Activated T-helper 2 cell treated with anti-CD3 and anti-CD28 coated beads, Interferon-gamma antibody, Interleukin-2, Interleukin-4, amounts not matched to agents 10 μg/mL and 5 μg/mL and 100 μg/mL, durations not matched to agents 14 hours and 24 hours and 36 hours (primary cell): Measurements from ENCODE around the gene STX11. TPM values are rescaled to one million over a fixed set of nuclear protein-coding genes. Genes with fewer than 3 reads are reported as not detected.
"Not testable (repeated sequence)": the region's sequence is repeated elsewhere in the genome, so short reads cannot be mapped to it uniquely, and the experiment has no call there.

Experiments
- DNase-seq: peaks from one replicate; pipeline ENCODE4 v3.0.0; 2021; ENCODE audit warnings: low spot score
- H3K27ac Mint-ChIP-seq: one replicate; pipeline ENCODE4 v1.8.0; 2021; ENCODE audit warnings: mixed read lengths
- H3K27me3 Mint-ChIP-seq: one replicate; pipeline ENCODE4 v1.8.0; 2021; ENCODE audit warnings: low read depth, mixed read lengths
- H3K36me3 Mint-ChIP-seq: one replicate; pipeline ENCODE4 v1.8.0; 2021; ENCODE audit warnings: low read depth, mixed read lengths
- H3K4me1 Mint-ChIP-seq: one replicate; pipeline ENCODE4 v1.8.0; 2021; ENCODE audit warnings: low read depth, mixed read lengths
- H3K4me3 Mint-ChIP-seq: one replicate; pipeline ENCODE4 v1.8.0; 2021; ENCODE audit warnings: low read depth, mild to moderate bottlenecking, moderate library complexity, mixed read lengths
- H3K9me3 Mint-ChIP-seq: one replicate; pipeline ENCODE4 v1.8.0; 2021; ENCODE audit warnings: mixed read lengths
- intact Hi-C: fragments of 100-400 bp; cut with micrococcal nuclease; formaldehyde crosslinking; loops from one replicate; pipeline ENCODE4 v1.15.1; 2023
- total RNA-seq: library from RNA; stranded (reverse); gene quantifications from 2 replicates; pipeline ENCODE4 v1.2.3, GENCODE V29; 2022

The STX11 gene
- total RNA-seq, 1 donor from 2014 or later = 19.7 TPM

DNA sequence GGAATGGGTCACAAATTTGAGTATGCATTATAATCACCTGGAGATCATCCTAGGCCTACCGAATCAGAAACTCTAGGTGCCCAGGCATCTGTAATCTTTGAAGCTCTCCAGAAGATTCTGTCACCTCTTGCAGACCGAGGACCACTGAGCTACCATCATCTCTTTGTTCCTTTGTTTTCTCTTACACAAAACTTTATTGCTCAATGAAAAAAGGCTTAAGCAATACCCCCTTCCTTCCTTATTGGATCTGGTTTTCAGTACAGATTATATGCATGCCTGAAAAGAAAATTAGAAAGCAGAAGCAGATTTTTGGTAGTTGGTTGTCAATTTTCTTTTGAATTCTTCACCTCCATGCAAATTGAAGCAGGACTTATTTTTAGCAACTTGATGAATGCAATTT lies 31.3 kb downstream of the STX11 start:
- Mint-ChIP-seq H3K9me3 (no peaks in the 10 kb centered on the region), H3K27me3 (no peaks in the 10 kb centered on the region), H3K36me3 (peaks cover 82% of the 10 kb centered on the region), H3K4me3 (no peak overlapping the region), H3K27ac (no peak overlapping the region), H3K4me1 (peaks cover 61% of the 10 kb centered on the region)
- intact Hi-C loops = no loop called here
- no peak for DNase-seq

DNA sequence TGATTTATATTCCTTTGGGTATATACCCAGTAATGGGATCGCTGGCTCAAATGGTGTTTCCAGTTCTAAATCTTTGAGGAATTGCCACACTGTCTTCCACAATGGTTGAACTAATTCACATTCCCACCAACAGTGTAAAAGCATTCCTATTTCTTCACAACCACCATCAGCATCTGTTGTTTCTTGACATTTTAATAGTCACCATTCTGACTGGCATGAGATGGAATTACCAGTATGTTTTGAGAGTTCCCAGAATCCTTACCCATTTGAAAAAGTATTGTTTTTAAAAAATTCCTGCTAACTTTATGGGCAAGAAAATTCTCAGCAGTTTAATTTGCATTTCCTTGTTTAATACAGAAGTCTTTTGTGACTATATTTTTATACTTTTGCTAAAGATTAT lies 33.9 kb downstream of the STX11 start:
- H3K9me3 Mint-ChIP-seq, DNase-seq, H3K27me3 Mint-ChIP-seq, H3K4me3 Mint-ChIP-seq, intact Hi-C loops, H3K27ac Mint-ChIP-seq: not testable (repeated sequence)
- Mint-ChIP-seq H3K36me3 (peaks cover 83% of the 10 kb centered on the region), H3K4me1 (peaks cover 41% of the 10 kb centered on the region)

DNA sequence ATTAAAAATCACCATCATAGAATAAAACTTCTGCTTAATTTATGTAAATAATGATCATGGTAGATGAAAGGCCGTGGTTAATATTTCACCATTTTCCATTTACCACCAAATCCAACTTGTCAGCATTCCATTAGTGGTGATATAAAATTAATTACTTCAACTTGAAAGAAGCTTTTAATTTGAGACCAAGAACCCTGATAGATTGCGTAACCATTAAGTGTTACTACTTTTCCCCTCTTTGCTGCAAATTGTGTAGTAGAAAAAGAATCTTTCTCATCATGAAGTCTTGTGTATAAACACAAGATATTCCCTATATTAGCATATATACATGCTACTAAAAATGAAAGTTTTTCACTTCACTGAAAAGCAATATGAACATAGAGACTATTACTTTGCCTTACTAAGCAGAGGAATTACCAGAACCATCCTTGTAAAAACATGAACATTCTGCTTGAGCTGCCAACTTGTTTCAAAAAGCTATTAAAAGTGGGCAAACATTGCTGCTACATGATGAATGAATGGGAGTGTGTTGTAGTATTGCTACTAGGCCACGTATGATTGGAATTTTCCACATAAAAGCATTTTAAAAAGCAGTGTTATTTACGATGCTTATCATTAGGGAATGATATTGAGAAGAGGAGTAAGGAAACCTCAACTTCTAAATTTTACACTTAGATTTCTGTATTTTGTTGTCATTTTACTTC lies 35.0 kb downstream of the STX11 start:
- peaks cover 31% of the 10 kb centered on the region for H3K4me1 Mint-ChIP-seq
- intact Hi-C loops = no loop called here
- no peaks in the 10 kb centered on the region for H3K9me3 Mint-ChIP-seq
- H3K36me3 Mint-ChIP-seq = peaks cover 86% of the 10 kb centered on the region
- no peak for DNase-seq
- H3K4me3 Mint-ChIP-seq = no peak overlapping the region
- H3K27ac Mint-ChIP-seq = no peak overlapping the region
- H3K27me3 Mint-ChIP-seq = no peaks in the 10 kb centered on the region

DNA sequence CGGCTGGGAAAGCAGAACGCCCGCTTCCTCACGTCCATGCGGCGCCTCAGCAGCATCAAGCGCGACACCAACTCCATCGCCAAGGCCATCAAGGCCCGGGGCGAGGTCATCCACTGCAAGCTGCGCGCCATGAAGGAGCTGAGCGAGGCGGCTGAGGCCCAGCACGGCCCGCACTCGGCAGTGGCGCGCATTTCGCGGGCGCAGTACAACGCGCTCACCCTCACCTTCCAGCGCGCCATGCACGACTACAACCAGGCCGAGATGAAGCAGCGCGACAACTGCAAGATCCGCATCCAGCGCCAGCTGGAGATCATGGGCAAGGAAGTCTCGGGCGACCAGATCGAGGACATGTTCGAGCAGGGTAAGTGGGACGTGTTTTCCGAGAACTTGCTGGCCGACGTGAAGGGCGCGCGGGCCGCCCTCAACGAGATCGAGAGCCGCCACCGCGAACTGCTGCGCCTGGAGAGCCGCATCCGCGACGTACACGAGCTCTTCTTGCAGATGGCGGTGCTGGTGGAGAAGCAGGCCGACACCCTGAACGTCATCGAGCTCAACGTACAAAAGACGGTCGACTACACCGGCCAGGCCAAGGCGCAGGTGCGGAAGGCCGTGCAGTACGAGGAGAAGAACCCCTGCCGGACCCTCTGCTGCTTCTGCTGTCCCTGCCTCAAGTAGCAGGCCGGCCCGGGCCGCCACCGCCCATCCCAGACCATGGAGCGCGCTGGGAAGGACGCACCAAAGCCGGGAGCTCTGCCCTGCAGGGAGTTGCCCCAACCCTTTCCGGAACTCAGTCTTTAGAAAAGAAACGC lies 36.7 kb downstream of the STX11 start:
- intact Hi-C loops = no loop called here
- DNase-seq = no peak
- no peaks in the 10 kb centered on the region for H3K9me3 Mint-ChIP-seq
- peaks cover 23% of the 10 kb centered on the region for H3K4me1 Mint-ChIP-seq
- no peaks in the 10 kb centered on the region for H3K27me3 Mint-ChIP-seq
- peaks cover 73% of the 10 kb centered on the region for H3K36me3 Mint-ChIP-seq
- no peak overlapping the region for H3K27ac Mint-ChIP-seq
- no peak overlapping the region for H3K4me3 Mint-ChIP-seq

DNA sequence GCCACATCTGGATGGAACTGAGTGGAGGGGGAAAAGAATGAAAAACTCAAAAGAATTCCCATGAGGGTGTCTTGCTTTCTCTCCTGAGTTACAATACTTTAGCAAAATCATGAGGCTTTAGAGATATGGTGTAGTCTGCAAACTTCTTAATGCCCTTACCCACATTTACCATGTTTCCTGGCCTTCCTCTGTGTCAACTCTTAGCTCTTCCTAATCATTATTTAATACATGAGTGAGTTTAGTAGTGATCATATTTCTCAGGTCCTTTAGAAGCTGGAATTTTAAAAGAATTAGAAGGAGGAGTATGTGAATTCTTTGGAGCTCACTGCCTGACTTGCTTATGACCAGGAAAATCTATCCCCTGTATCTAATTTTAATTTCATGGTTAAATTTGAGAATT lies 39.0 kb downstream of the STX11 start:
- intact Hi-C loops = no loop called here
- Mint-ChIP-seq H3K27ac (no peak overlapping the region), H3K27me3 (no peaks in the 10 kb centered on the region), H3K36me3 (peaks cover 52% of the 10 kb centered on the region), H3K4me3 (no peak overlapping the region), H3K4me1 (peaks cover 2% of the 10 kb centered on the region), H3K9me3 (peaks cover 7% of the 10 kb centered on the region)
- no peak for DNase-seq

DNA sequence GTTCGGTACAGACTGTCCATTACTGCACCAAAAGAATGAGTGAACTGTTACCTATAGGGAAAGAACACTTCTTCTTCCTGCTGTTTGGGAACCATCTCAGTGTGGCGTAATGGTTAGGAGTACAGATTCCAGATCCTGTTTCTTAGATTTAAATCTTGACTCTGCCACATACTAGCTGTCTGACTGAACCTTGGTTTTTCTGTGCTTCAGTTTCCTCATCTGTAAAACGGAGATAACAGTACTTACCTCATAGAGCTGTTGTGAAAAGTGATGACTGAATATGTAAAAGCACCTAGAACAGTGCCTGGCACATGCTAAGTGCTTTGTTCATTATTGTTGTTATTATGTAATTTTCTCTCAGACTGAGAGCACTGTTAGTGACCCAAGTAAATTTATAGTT lies 39.8 kb downstream of the STX11 start:
- H3K27me3 Mint-ChIP-seq = no peaks in the 10 kb centered on the region
- H3K27ac Mint-ChIP-seq = no peak overlapping the region
- no peak for DNase-seq
- H3K9me3 Mint-ChIP-seq = peaks cover 7% of the 10 kb centered on the region
- no peak overlapping the region for H3K4me3 Mint-ChIP-seq
- H3K36me3 Mint-ChIP-seq = peaks cover 46% of the 10 kb centered on the region
- intact Hi-C loops = no loop called here
- H3K4me1 Mint-ChIP-seq = peaks cover 2% of the 10 kb centered on the region

DNA sequence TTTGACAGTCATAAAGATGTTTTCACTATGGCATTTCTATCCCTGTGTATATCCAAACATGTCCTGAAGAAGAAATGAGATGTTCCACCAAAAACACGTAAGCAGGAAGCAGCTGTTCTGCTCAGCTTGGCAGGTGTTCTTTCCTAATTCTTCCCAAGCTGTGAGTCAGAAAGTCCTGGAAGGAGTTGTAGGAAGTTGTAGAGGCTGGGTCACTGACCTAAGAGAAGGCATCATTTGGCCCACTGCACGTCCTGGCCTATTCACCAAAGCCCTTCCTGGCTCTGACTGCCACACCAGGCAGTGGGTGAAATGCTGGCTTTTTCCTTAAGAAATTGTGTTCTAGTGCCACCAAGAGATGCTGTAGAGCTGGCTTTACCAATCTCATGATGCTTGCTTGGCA lies 40.3 kb downstream of the STX11 start:
- Mint-ChIP-seq H3K27ac (no peak overlapping the region), H3K4me3 (no peak overlapping the region), H3K4me1 (no peaks in the 10 kb centered on the region), H3K36me3 (peaks cover 41% of the 10 kb centered on the region), H3K27me3 (no peaks in the 10 kb centered on the region), H3K9me3 (peaks cover 7% of the 10 kb centered on the region)
- DNase-seq = no peak
- intact Hi-C loops = no loop called here

DNA sequence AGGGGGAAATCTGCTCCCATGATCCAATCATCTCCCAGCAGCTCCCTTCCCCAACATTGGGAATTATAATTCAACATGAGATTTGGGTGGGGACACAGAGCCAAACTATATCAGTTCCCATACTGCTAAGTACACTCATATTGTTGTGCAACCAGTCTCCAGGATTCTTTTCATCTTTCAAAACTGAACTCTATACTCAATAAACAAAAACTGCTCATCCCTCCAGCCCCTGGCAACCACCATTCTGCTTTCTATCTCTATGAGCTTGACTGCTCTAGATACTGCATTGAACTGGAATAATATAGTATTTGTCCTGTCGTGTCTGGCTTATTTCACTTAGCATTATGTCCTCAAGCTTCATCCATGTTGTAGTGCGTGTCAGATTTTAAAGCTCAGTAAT lies 42.9 kb downstream of the STX11 start:
- no peak overlapping the region for H3K4me3 Mint-ChIP-seq
- peaks cover 10% of the 10 kb centered on the region for H3K9me3 Mint-ChIP-seq
- peaks cover 18% of the 10 kb centered on the region for H3K36me3 Mint-ChIP-seq
- H3K27ac Mint-ChIP-seq = no peak overlapping the region
- intact Hi-C loops = no loop called here
- DNase-seq = no peak
- H3K4me1 Mint-ChIP-seq = no peaks in the 10 kb centered on the region
- H3K27me3 Mint-ChIP-seq = no peaks in the 10 kb centered on the region

DNA sequence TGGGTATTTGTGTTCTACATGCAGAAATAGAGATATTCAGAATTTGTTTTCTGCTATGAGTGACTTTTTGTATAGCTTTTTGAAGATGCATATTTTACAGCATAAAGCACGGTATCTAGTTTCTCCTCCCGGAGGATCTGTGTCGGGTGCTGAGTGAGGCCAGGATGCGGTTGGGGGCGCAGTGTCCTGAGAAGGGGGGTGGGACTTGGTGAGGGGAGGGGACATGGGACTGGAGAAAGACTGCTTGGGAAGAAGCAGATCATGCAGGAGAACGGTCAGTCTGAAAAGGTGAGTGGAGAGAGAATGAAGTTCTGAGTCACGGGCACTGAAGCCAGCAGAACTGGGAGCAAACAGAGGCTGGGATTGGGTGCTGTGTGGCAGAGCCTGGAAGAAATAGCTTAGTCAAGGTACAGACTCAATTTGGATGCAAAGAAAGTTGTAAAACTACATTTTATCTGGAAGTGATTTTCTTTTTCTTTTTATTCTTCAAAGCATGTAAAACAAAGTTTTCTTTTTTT lies 44.0 kb downstream of the STX11 start:
- no peak overlapping the region for H3K4me3 Mint-ChIP-seq
- DNase-seq = no peak
- intact Hi-C loops = no loop called here
- peaks cover 2% of the 10 kb centered on the region for H3K4me1 Mint-ChIP-seq
- no peaks in the 10 kb centered on the region for H3K27me3 Mint-ChIP-seq
- H3K27ac Mint-ChIP-seq = no peak overlapping the region
- peaks cover 18% of the 10 kb centered on the region for H3K9me3 Mint-ChIP-seq
- H3K36me3 Mint-ChIP-seq = peaks cover 14% of the 10 kb centered on the region

DNA sequence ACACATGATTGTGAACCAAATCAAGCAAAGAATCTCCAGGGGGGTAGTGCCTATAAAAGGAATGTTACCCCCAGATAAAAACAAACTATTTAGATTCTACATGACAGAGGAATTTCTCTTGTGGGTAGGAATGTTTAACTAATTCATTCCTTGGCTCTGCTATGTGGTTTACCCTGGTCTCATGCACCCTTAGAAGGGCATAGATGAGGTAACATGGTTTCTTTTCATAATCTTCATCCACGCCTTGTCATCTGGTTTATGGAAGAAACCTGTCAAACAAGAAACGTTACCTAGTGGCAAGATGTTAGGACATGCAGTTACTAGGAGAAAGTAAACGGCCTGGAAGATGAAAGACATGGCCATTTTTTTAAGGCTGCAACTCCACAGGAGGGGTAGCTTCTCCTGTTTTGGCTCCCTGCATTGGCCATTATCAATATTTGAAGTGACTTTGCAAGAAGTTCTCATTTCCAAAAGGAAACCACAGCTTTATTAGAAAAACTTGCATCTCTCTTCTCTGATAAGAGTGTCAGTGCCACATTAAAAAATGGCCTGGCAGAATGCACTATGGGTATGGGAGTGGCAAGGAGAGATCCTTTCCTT lies 45.5 kb downstream of the STX11 start:
- H3K9me3 Mint-ChIP-seq = peaks cover 25% of the 10 kb centered on the region
- no peak overlapping the region for H3K4me3 Mint-ChIP-seq
- intact Hi-C loops = no loop called here
- DNase-seq = no peak
- peaks cover 1% of the 10 kb centered on the region for H3K27me3 Mint-ChIP-seq
- peaks cover 4% of the 10 kb centered on the region for H3K36me3 Mint-ChIP-seq
- peaks cover 2% of the 10 kb centered on the region for H3K4me1 Mint-ChIP-seq
- no peak overlapping the region for H3K27ac Mint-ChIP-seq

DNA sequence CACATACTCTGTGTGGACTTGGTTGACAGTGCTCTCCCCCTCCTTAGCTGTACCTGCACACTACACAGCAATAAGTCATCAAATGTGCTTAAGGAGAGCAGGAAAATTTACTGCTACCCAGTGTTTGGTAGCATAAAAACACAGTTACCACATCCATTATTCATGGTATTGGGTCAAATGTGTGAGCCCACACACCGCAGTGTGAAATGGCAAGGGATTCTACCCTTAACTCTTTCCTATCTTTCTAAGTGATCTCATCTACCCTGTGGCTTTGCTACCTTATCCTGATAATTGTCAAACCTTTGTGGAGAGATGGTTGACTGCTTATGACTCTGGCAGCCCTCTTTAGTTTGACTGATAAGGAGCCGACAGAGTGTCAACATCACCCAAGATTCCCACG lies 47.6 kb downstream of the STX11 start:
- Mint-ChIP-seq H3K36me3 (peaks cover 7% of the 10 kb centered on the region), H3K4me3 (no peak overlapping the region), H3K9me3 (peaks cover 28% of the 10 kb centered on the region), H3K4me1 (peaks cover 2% of the 10 kb centered on the region), H3K27ac (no peak overlapping the region), H3K27me3 (peaks cover 1% of the 10 kb centered on the region)
- intact Hi-C loops = no loop called here
- DNase-seq = no peak

DNA sequence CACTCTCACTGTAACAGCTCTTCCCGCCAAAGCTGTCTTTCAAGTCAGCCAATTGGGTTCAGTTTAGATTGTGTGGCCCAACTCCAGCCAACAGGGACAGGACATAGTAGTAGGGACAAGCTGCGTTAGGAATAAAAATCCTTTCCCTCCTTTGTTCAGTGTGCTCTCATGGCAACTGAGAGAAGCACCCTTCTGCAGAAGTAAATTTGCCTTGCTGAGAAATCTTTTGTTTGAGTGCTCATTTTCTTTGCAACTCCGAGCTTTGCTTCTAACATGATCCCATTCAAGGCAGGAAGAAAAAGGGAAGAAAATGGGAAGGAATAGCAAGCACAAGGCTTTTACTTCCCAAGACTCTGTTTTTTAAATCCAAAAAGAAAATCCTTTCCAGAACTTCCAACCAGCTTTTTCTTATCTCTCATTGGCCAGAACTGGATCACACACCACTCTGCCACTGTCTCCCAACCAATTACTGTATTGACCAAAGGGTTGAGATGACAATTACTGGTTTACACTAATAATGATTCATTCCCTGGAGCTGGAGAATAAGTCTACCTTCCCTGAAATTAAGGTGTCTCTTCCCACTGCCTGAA lies 52.7 kb downstream of the STX11 start:
- Mint-ChIP-seq H3K27ac (no peak overlapping the region), H3K4me3 (no peak overlapping the region), H3K4me1 (peaks cover 2% of the 10 kb centered on the region), H3K9me3 (peaks cover 58% of the 10 kb centered on the region), H3K36me3 (peaks cover 7% of the 10 kb centered on the region), H3K27me3 (peaks cover 28% of the 10 kb centered on the region)
- intact Hi-C loops = no loop called here
- no peak for DNase-seq
